ENCODE data around the gene DBN1.
A peak's percentile ranks its signal among the peaks of the same experiment; 100 is the strongest.

The DBN1 gene

GRCh38 chr5:177482359-177482795, 8.9 kb upstream of the DBN1 start:
- ChIA-PET POLR2A (ENCODE audit: low non-redundant PET) (no interaction called here), CTCF (interaction anchor here (1.1 kb wide), 1 partner anchor 13 kb away, joined by 3 read pairs; no protein-coding TSS in a partner anchor)
- no peak for TF ChIP-seq CTCF (conservative IDR thresholded peaks at IDR 0.05; ENCODE audit: low read depth)
- no peak for DNase-seq (ENCODE audit: low spot score)
- peak overlapping the region; percentile 82 for H3K27ac ChIP-seq

- no peak for DNase-seq (ENCODE audit: low spot score)
- ChIA-PET CTCF (interaction anchor here (0.6 to 2.4 kb wide), 3 partner anchors 12 to 53 kb away, joined by 3 to 14 read pairs (median 4); partner anchors contain the start of gene GRK6), POLR2A (ENCODE audit: low non-redundant PET) (interaction anchor here (0.7 kb wide), 2 partner anchors 17 to 54 kb away, joined by 3 to 5 read pairs; no protein-coding TSS in a partner anchor)
- TF ChIP-seq CTCF (conservative IDR thresholded peaks at IDR 0.05; ENCODE audit: low read depth), result no peak
- peak overlapping the region; percentile 82 for H3K27ac ChIP-seq
Measured at GRCh38 chr5:177479774-177480173, 6.3 kb upstream of the DBN1 start.

- ChIA-PET POLR2A (ENCODE audit: low non-redundant PET) (interaction anchor here (1.2 kb wide), 1 partner anchor 89 kb away, joined by 4 read pairs; no protein-coding TSS in a partner anchor), CTCF (interaction anchor here (1.3 to 2.4 kb wide), 4 partner anchors 10 to 24 kb away, joined by 4 to 14 read pairs (median 7); no protein-coding TSS in a partner anchor)
- H3K27ac ChIP-seq, result peak overlapping the region; percentile 82
- TF ChIP-seq CTCF (conservative IDR thresholded peaks at IDR 0.05; ENCODE audit: low read depth), result no peak
- DNase-seq (ENCODE audit: low spot score), result no peak
Measured at GRCh38 chr5:177478711-177479646, 5.5 kb upstream of the DBN1 start.

- ChIA-PET POLR2A (ENCODE audit: low non-redundant PET) (interaction anchor here (0.6 to 1.2 kb wide), 4 partner anchors 9 to 88 kb away, joined by 3 to 4 read pairs (median 4); partner anchors contain the start of gene GRK6), CTCF (interaction anchor here (1.1 to 2.4 kb wide), 5 partner anchors 11 to 74 kb away, joined by 4 to 14 read pairs (median 5); no protein-coding TSS in a partner anchor)
- DNase-seq (ENCODE audit: low spot score), result no peak
- TF ChIP-seq CTCF (conservative IDR thresholded peaks at IDR 0.05; ENCODE audit: low read depth), result no peak
- peak overlapping the region; percentile 82 for H3K27ac ChIP-seq
Measured at GRCh38 chr5:177477701-177478477, 4.5 kb upstream of the DBN1 start.

- POLR2A ChIA-PET (ENCODE audit: low non-redundant PET), result interaction anchor here (0.8 kb wide), 1 partner anchor 19 kb away, joined by 3 read pairs; no protein-coding TSS in a partner anchor
- CTCF ChIA-PET, result interaction anchor here (0.6 to 2.1 kb wide), 3 partner anchors 21 to 40 kb away, joined by 3 to 10 read pairs (median 4); no protein-coding TSS in a partner anchor
- no peak for TF ChIP-seq CTCF (conservative IDR thresholded peaks at IDR 0.05; ENCODE audit: low read depth)
- DNase-seq (ENCODE audit: low spot score), result no peak
- peak overlapping the region; percentile 82 for H3K27ac ChIP-seq
Measured at GRCh38 chr5:177476531-177477233, 3.2 kb upstream of the DBN1 start.

Data from RWPE1 (cell line).